Gastroesophageal sphincter (tissue), 4 donors: ENCODE data around the gene RNU5D-1. TPM values are rescaled to one million over a fixed set of nuclear protein-coding genes. Genes with fewer than 3 reads are reported as not detected.
"Not testable (repeated sequence)": the region's sequence is repeated elsewhere in the genome, so short reads cannot be mapped to it uniquely, and the experiment has no call there.

Experiments used
- ATAC-seq: fragments of 150-250 bp; one replicate; pipeline ENCODE4 v1.9.1; 2016; ENCODE audit warnings: mild to moderate bottlenecking, moderate library complexity
- H3K27ac ChIP-seq, 4 donors: fragments of 200-600 bp; sonication (generic) in 3 of 4; 1 replicate in 3 of 4; 2 replicates in 1 of 4; pipeline ENCODE4 v1.5.1; 2016 to 2019
- H3K27me3 ChIP-seq: fragments of 200-600 bp; sonication (generic); one replicate; pipeline ENCODE4 v1.5.1; 2019
- H3K36me3 ChIP-seq, 2 donors: fragments of 200-600 bp; sonication (generic); one replicate each; pipeline ENCODE4 v1.5.1; 2019; ENCODE audit warnings: control low read depth in 1 of 2
- H3K4me1 ChIP-seq, 3 donors: fragments of 200-600 bp; sonication (generic); 1 replicate in 2 of 3; 2 replicates in 1 of 3; pipeline ENCODE4 v1.5.1; 2016 to 2019; ENCODE audit warnings: control low read depth in 2 of 3
- H3K4me3 ChIP-seq, 2 donors: fragments of 200-600 bp; sonication (generic); one replicate each; pipeline ENCODE4 v1.5.1; 2019; ENCODE audit warnings: mild to moderate bottlenecking in 1 of 2, moderate library complexity in 1 of 2
- H3K9me3 ChIP-seq, 3 donors: fragments of 200-600 bp; sonication (generic); one replicate each; pipeline ENCODE4 v1.5.1; 2017 to 2019; ENCODE audit warnings: control low read depth in 2 of 3
- EP300 ChIP-seq: sonication (generic); formaldehyde crosslinking; IDR thresholded peaks from one replicate; pipeline ENCODE4 v1.6.1; 2017; ENCODE audit warnings: antibody characterized with exemption, mild to moderate bottlenecking
- POLR2A ChIP-seq, 2 donors: fragments of 450-650 bp; IDR thresholded peaks; one replicate each; pipeline ENCODE4 v1.6.1; 2017; ENCODE audit warnings: antibody characterized with exemption in 2 of 2, mild to moderate bottlenecking in 2 of 2, moderate library complexity in 1 of 2
- POLR2AphosphoS5 ChIP-seq: sonication (generic); formaldehyde crosslinking; IDR thresholded peaks from one replicate; pipeline ENCODE4 v1.6.1; 2017; ENCODE audit warnings: antibody characterized with exemption
- WGBS, 2 donors: methylation state at CpG; one replicate each; pipeline ENCODE4 v1.1.5; 2018; ENCODE audit warnings: low coverage in 1 of 2; 5-methylcytosine and 5-hydroxymethylcytosine counted together
- total RNA-seq, 4 donors: library from RNA; depleted of rRNA; stranded (reverse); fragments of >200 nt; gene quantifications; one replicate each; pipeline ENCODE4 v1.1.0, GENCODE V29; 2016
- TF ChIP-seq, protein P1 (sequence below), 4 experiments: fragments of 200-600 bp in 2 of 4; fragments of 450-650 bp in 2 of 4; sonication (generic) in 1 of 4; IDR thresholded peaks; one replicate each; pipeline ENCODE4 v1.5.1; 2017 to 2019; ENCODE audit warnings: antibody characterized with exemption in 4 of 4, mild to moderate bottlenecking in 2 of 4, moderate library complexity in 2 of 4

RNU5D-1 gene
- total RNA-seq, 4 donors from 2014 or later = not detected

GRCh38 chr1:44740179-44740617 lies 9.2 kb upstream of the RNU5D-1 start:
- peak overlapping the region in 1 of 2 donors; percentile 57 for H3K4me3 ChIP-seq
- TF ChIP-seq POLR2AphosphoS5 (no peak), POLR2A (IDR thresholded peaks at IDR 0.05) (no peak), EP300 (no peak)
- TF ChIP-seq, protein P1, sequence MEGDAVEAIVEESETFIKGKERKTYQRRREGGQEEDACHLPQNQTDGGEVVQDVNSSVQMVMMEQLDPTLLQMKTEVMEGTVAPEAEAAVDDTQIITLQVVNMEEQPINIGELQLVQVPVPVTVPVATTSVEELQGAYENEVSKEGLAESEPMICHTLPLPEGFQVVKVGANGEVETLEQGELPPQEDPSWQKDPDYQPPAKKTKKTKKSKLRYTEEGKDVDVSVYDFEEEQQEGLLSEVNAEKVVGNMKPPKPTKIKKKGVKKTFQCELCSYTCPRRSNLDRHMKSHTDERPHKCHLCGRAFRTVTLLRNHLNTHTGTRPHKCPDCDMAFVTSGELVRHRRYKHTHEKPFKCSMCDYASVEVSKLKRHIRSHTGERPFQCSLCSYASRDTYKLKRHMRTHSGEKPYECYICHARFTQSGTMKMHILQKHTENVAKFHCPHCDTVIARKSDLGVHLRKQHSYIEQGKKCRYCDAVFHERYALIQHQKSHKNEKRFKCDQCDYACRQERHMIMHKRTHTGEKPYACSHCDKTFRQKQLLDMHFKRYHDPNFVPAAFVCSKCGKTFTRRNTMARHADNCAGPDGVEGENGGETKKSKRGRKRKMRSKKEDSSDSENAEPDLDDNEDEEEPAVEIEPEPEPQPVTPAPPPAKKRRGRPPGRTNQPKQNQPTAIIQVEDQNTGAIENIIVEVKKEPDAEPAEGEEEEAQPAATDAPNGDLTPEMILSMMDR (IDR thresholded peaks at IDR 0.05) = no peak
- H3K27me3 ChIP-seq = no peaks in the 10 kb centered on the region
- H3K36me3 ChIP-seq = no peaks in the 10 kb centered on the region
- peaks cover 0 to 12% (median 4%) of the 10 kb centered on the region in 3 donors for H3K4me1 ChIP-seq
- no peaks in the 10 kb centered on the region for H3K9me3 ChIP-seq
- 0 to 6% methylated on average over 5 to 12 of the region's 14 CpGs for WGBS, 2 donors
- peak overlapping the region in 3 of 4 donors; percentile 86 to 90 (median 89) for H3K27ac ChIP-seq
- no peak for ATAC-seq

DNA sequence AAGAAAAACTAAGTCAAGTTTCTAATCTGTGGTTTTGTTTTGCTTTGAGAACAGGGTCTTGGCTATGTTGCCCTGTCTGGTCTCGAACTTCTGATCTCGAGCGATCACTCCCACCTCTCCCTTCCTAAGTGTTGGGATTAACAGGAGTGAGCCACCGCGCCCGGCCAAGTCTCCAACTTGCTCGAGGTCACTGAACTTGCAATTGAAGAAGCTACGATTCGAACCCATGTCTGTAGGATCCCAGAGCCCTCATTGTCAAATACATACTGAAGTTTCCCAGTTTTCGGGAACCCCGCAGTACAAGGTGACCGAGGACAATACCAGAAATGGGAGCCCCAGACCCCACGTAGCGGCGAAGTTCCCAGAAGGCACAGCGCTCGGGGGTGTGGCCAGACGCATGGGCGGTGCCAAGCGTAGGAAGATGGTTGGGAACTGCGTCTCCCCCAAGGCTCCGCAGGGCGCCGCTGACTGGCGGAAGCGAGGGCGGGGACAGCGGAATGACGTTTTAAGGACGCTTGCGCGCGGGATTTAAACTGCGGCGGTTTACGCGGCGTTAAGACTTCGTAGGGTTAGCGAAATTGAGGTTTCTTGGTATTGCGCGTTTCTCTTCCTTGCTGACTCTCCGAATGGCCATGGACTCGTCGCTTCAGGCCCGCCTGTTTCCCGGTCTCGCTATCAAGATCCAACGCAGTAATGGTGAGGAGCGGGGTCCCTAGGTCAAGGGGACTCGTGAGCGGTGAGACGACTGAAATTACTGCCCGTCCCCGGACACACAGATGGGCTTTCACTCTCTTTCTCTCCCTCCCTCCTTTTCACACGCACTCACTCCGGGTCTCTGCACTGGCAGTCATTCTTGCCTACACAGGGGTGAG lies 8.6 kb upstream of the RNU5D-1 start, which contains the start of gene KIF2C:
Gene KIF2C, plus strand, starts transcription at position 531 of the 872 bp plus-strand sequence. Its CDS starts 96 bp downstream, at position 627.
- Histone ChIP-seq H3K27me3 (no peaks in the 10 kb centered on the region), H3K27ac (peak within 1 kb of the TSS; percentile 67 to 90 (median 88)), H3K4me3 (peak within 1 kb of the TSS; percentile 57 to 71), H3K9me3 (no peaks in the 10 kb centered on the region), H3K4me1 (peaks cover 0 to 12% (median 4%) of the 10 kb centered on the region in 3 donors), H3K36me3 (no peaks in the 10 kb centered on the region)
- WGBS, 2 donors = 0 to 6% methylated on average over 9 to 18 of the region's 57 CpGs
- TF ChIP-seq POLR2A (IDR thresholded peaks at IDR 0.05) (peak; percentile 35 to 73), EP300 (no peak), POLR2AphosphoS5 (peak; percentile 82)
- TF ChIP-seq, protein P1 (IDR thresholded peaks at IDR 0.05) = peak in 1 of 4 experiments; percentile 23
- ATAC-seq = peak; percentile 100

- not testable (repeated sequence) for H3K36me3 ChIP-seq, H3K27me3 ChIP-seq, H3K9me3 ChIP-seq, ATAC-seq
- Histone ChIP-seq H3K4me3 (peak overlapping the region; percentile 57 to 71), H3K4me1 (peaks cover 0 to 12% (median 4%) of the 10 kb centered on the region in 3 donors), H3K27ac (peak overlapping the region; percentile 67 to 90 (median 88))
- 60 to 86% methylated on average over 1 of the region's 1 CpG for WGBS, 2 donors
Measured at GRCh38 chr1:44738953-44739306, 8.0 kb upstream of the RNU5D-1 start.

DNA sequence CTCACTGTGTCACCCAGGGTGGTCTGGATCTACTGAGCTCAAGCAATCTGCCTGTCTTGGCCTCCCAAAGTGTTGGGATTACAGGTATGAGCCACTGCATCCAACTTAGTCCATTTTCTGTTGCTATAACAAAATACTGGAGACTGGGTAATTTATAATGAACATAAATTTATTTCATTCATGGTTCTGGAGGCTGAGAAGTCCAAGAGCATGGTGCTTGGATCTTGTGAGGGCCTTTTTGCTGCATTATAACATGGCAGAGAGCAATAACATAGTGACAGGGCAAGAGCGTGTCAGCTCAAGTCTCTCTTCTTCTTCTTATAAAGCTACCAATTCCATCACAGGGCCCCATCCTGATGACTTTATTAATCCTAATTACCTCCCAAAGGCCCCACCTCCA lies 5.0 kb upstream of the RNU5D-1 start:
- TF ChIP-seq, protein P1 (IDR thresholded peaks at IDR 0.05) = no peak
- TF ChIP-seq POLR2A (IDR thresholded peaks at IDR 0.05) = no peak
- no peak for TF ChIP-seq EP300
- TF ChIP-seq POLR2AphosphoS5 = no peak
- Histone ChIP-seq H3K27me3 (no peaks in the 10 kb centered on the region), H3K36me3 (no peaks in the 10 kb centered on the region), H3K27ac (no peak overlapping the region), H3K4me3 (no peak overlapping the region), H3K4me1 (peaks cover 0 to 14% (median 4%) of the 10 kb centered on the region in 3 donors), H3K9me3 (no peaks in the 10 kb centered on the region)
- ATAC-seq = no peak
- WGBS, 2 donors = 100% methylated on average over 1 of the region's 1 CpG

DNA sequence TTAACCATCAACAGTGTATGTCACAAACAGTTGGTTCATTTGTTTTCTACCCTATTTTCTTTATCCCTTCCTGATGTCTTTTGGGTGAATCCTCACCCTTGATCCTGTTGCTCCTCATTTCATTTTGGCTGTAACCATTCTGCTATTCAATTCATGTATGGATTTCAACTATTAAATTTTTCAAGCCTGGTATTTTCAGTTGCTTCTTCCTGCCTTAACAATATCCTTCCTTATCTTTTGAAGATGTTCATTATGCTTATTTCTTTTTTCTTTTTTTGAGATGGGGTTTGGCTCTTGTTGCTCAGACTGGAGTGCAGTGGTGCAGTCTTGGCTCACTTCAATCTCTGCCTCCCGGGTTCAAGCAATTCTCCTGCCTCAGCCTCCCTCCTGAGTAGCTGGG lies 2.8 kb upstream of the RNU5D-1 start:
- 70% methylated on average over 1 of the region's 1 CpG; no CpG with 5 or more reads in 1 of the 2 donors for WGBS, 2 donors
- TF ChIP-seq, protein P1 (IDR thresholded peaks at IDR 0.05) = no peak
- TF ChIP-seq POLR2A (IDR thresholded peaks at IDR 0.05) (no peak), POLR2AphosphoS5 (no peak), EP300 (no peak)
- H3K9me3 ChIP-seq = no peaks in the 10 kb centered on the region
- H3K4me3 ChIP-seq = no peak overlapping the region
- peak overlapping the region in 3 of 4 donors; percentile 38 to 48 (median 47) for H3K27ac ChIP-seq
- no peaks in the 10 kb centered on the region for H3K36me3 ChIP-seq
- ATAC-seq = no peak
- no peaks in the 10 kb centered on the region for H3K27me3 ChIP-seq
- peaks cover 0 to 23% (median 0%) of the 10 kb centered on the region in 3 donors for H3K4me1 ChIP-seq
